Stomach (tissue), 9 donors: ENCODE data around the gene ADORA3. TPM values are rescaled to one million over a fixed set of nuclear protein-coding genes. Genes with fewer than 3 reads are reported as not detected.

Experiments
- DNase-seq, 2 donors: peaks; one replicate each; pipeline versions ENCODE4 v3.0.0 to v3.0.0-alpha.2; 2013 to 2019
- H3K27ac ChIP-seq, 5 donors: fragments of 200-600 bp in 4 of 5; sonication (generic) in 4 of 5; one replicate each; pipeline ENCODE4 v1.5.1; 2013 to 2019; ENCODE audit warnings: mild to moderate bottlenecking in 1 of 5, moderate library complexity in 1 of 5
- H3K27me3 ChIP-seq, 3 donors: fragments of 200-600 bp; sonication (generic); one replicate each; pipeline ENCODE4 v1.5.1; 2017 to 2019; ENCODE audit warnings: mixed run types in 1 of 3
- H3K36me3 ChIP-seq, 4 donors: fragments of 200-600 bp; sonication (generic); 1 replicate in 3 of 4; 2 replicates in 1 of 4; pipeline ENCODE4 v1.5.1; 2016 to 2019
- H3K4me1 ChIP-seq, 4 donors: fragments of 200-600 bp; sonication (generic); one replicate each; pipeline ENCODE4 v1.5.1; 2016 to 2019
- H3K4me3 ChIP-seq, 4 donors: fragments of 200-600 bp; sonication (generic) in 3 of 4; one replicate each; pipeline ENCODE4 v1.5.1; 2016 to 2019; ENCODE audit warnings: mild to moderate bottlenecking in 1 of 4
- H3K9me3 ChIP-seq, 4 donors: fragments of 200-600 bp; sonication (generic); one replicate each; pipeline ENCODE4 v1.5.1; 2016 to 2019
- CTCF ChIP-seq, 7 experiments: fragments of 450-650 bp in 4 of 7; fragments of 200-600 bp in 3 of 7; sonication (generic) in 3 of 7; IDR thresholded peaks; one replicate each; pipeline ENCODE4 v1.5.1; 2016 to 2019; ENCODE audit warnings: antibody characterized with exemption in 7 of 7, control low read depth in 2 of 7, mild to moderate bottlenecking in 1 of 7
- EP300 ChIP-seq: sonication (generic); formaldehyde crosslinking; IDR thresholded peaks from one replicate; pipeline ENCODE4 v1.6.1; 2017; ENCODE audit warnings: antibody characterized with exemption
- POLR2A ChIP-seq, 4 donors: fragments of 450-650 bp; IDR thresholded peaks; one replicate each; pipeline ENCODE4 v1.6.1; 2016; ENCODE audit warnings: antibody characterized with exemption in 4 of 4, control low read depth in 2 of 4, mild to moderate bottlenecking in 1 of 4, moderate library complexity in 1 of 4
- POLR2AphosphoS5 ChIP-seq, 3 donors: sonication (generic); formaldehyde crosslinking; IDR thresholded peaks; one replicate each; pipeline ENCODE4 v1.6.1; 2016; ENCODE audit warnings: antibody characterized with exemption in 3 of 3
- WGBS, 5 donors: extraction: QIAGEN DNeasy Blood & Tissue Kit in 3 of 5; methylation state at CpG; one replicate each; pipeline versions ENCODE4 v1.1.5 to v1.1.7; 2013 to 2018; 5-methylcytosine and 5-hydroxymethylcytosine counted together
- intact Hi-C: fragments of 100-400 bp; cut with DNase I; formaldehyde crosslinking; loops from one replicate; pipeline ENCODE4 v1.15.1; 2023; ENCODE audit warnings: low total_unique reads
- polyA plus RNA-seq, 3 donors: library from polyadenylated mRNA; stranded (reverse); fragments of 200-250 nt; gene quantifications; one replicate each; pipeline ENCODE4 v1.2.3, GENCODE V29; 2013
- total RNA-seq, 5 donors: library from RNA; depleted of rRNA; stranded (reverse); fragments of >200 nt; gene quantifications; one replicate each; pipeline versions ENCODE4 v1.1.0 to v1.2.3, GENCODE V29; 2014 to 2016
- donor health status: healthy with polysubstance abuse.
- donor health status: Bipolar disorder and iron deficiency.
- donor health status: healthy.

ADORA3 gene
- total and polyA plus RNA-seq, 8 donors, result 0.29 to 44.3 (median 4.2) TPM

- TF ChIP-seq CTCF (IDR thresholded peaks at IDR 0.05) (no peak), POLR2A (IDR thresholded peaks at IDR 0.05) (no peak), POLR2AphosphoS5 (IDR thresholded peaks at IDR 0.05) (no peak), EP300 (no peak)
- Histone ChIP-seq H3K4me1 (no peaks in the 10 kb centered on the region), H3K27me3 (no peaks in the 10 kb centered on the region), H3K4me3 (no peak overlapping the region), H3K27ac (no peak overlapping the region), H3K9me3 (no peaks in the 10 kb centered on the region), H3K36me3 (no peaks in the 10 kb centered on the region)
- WGBS, 5 donors, result 79 to 86% (median 84%) methylated on average over 4 of the region's 4 CpGs
- no peak for DNase-seq
- intact Hi-C loops, result no loop called here
Measured at GRCh38 chr1:111496398-111496797, 7.0 kb downstream of the ADORA3 start.

- WGBS, 5 donors, result 87 to 91% (median 90%) methylated on average over 7 of the region's 7 CpGs
- no peaks in the 10 kb centered on the region for H3K27me3 ChIP-seq
- intact Hi-C loops, result no loop called here
- no peaks in the 10 kb centered on the region for H3K36me3 ChIP-seq
- no peaks in the 10 kb centered on the region for H3K9me3 ChIP-seq
- peak overlapping the region; percentile 8 to 67 (median 45) for H3K27ac ChIP-seq
- no peak overlapping the region for H3K4me3 ChIP-seq
- H3K4me1 ChIP-seq, result no peaks in the 10 kb centered on the region
- TF ChIP-seq CTCF (IDR thresholded peaks at IDR 0.05) (no peak), POLR2AphosphoS5 (IDR thresholded peaks at IDR 0.05) (no peak), POLR2A (IDR thresholded peaks at IDR 0.05) (no peak), EP300 (no peak)
- DNase-seq, result no peak
Measured at GRCh38 chr1:111491070-111491469, 12.4 kb downstream of the ADORA3 start.

- 83 to 94% (median 89%) methylated on average over 4 of the region's 4 CpGs for WGBS, 5 donors
- no peak for DNase-seq
- H3K27ac ChIP-seq, result peak overlapping the region in 4 of 5 donors; percentile 39 to 67 (median 56)
- no peaks in the 10 kb centered on the region for H3K36me3 ChIP-seq
- no peaks in the 10 kb centered on the region for H3K9me3 ChIP-seq
- H3K27me3 ChIP-seq, result no peaks in the 10 kb centered on the region
- TF ChIP-seq POLR2A (IDR thresholded peaks at IDR 0.05) (no peak), CTCF (IDR thresholded peaks at IDR 0.05) (no peak), POLR2AphosphoS5 (IDR thresholded peaks at IDR 0.05) (no peak), EP300 (no peak)
- no peaks in the 10 kb centered on the region for H3K4me1 ChIP-seq
- H3K4me3 ChIP-seq, result no peak overlapping the region
- intact Hi-C loops, result no loop called here
Measured at GRCh38 chr1:111490220-111490619, 13.2 kb downstream of the ADORA3 start.

- TF ChIP-seq POLR2A (IDR thresholded peaks at IDR 0.05), result no peak
- TF ChIP-seq EP300, result peak; percentile 25
- TF ChIP-seq POLR2AphosphoS5 (IDR thresholded peaks at IDR 0.05), result peak in 2 of 3 donors; percentile 46 to 48
- no peaks in the 10 kb centered on the region for H3K27me3 ChIP-seq
- intact Hi-C loops, result loop anchor here (10.0 kb wide), 1 partner anchor 255 kb away; no protein-coding TSS in a partner anchor
- peak overlapping the region in 3 of 5 donors; percentile 45 to 67 (median 67) for H3K27ac ChIP-seq
- 72 to 88% (median 81%) methylated on average over 4 of the region's 4 CpGs for WGBS, 5 donors
- H3K9me3 ChIP-seq, result no peaks in the 10 kb centered on the region
- H3K4me3 ChIP-seq, result no peak overlapping the region
- H3K4me1 ChIP-seq, result no peaks in the 10 kb centered on the region
- no peak for DNase-seq
- H3K36me3 ChIP-seq, result no peaks in the 10 kb centered on the region
Measured at GRCh38 chr1:111489604-111490003, 13.8 kb downstream of the ADORA3 start.

- DNase-seq, result no peak
- Histone ChIP-seq H3K4me1 (no peaks in the 10 kb centered on the region), H3K36me3 (no peaks in the 10 kb centered on the region), H3K9me3 (no peaks in the 10 kb centered on the region), H3K27ac (peak overlapping the region in 3 of 5 donors; percentile 45 to 67 (median 60)), H3K4me3 (no peak overlapping the region), H3K27me3 (no peaks in the 10 kb centered on the region)
- intact Hi-C loops, result loop anchor here (10.0 kb wide), 1 partner anchor 256 kb away; no protein-coding TSS in a partner anchor
- WGBS, 5 donors, result 90 to 92% (median 91%) methylated on average over 8 to 9 of the region's 9 CpGs
- no peak for TF ChIP-seq POLR2AphosphoS5 (IDR thresholded peaks at IDR 0.05)
Measured at GRCh38 chr1:111488669-111489068, 14.8 kb downstream of the ADORA3 start.
